H1 (cell line): ENCODE measurements around the gene AHRR. TPM values are rescaled to one million over a fixed set of nuclear protein-coding genes. Genes with fewer than 3 reads are reported as not detected.

ENCODE experiments used
- BACH1 ChIP-seq: IDR thresholded peaks from 2 replicates; pipeline ENCODE4 v1.6.1; 2012; ENCODE audit warnings: low read length, improper control_type of control experiment
- BCL11A ChIP-seq, 2 experiments: IDR thresholded peaks; one replicate each; pipeline ENCODE4 v1.6.1; 2011; ENCODE audit warnings: low read depth in 2 of 2, low read length in 2 of 2, mild to moderate bottlenecking in 2 of 2
- BRCA1 ChIP-seq: IDR thresholded peaks from 2 replicates; pipeline ENCODE4 v1.6.1; 2012; ENCODE audit warnings: low read depth, low read length, improper control_type of control experiment
- CBX5 ChIP-seq: fragments of 300-800, 300-1000 bp; sonication (generic); IDR thresholded peaks from 2 replicates; pipeline ENCODE4 v1.7.1; 2016; ENCODE audit warnings: antibody characterized with exemption, low read length, low read depth
- CEBPB ChIP-seq: IDR thresholded peaks from 2 replicates; pipeline ENCODE4 v1.6.1; 2012; ENCODE audit warnings: low read depth, low read length
- CREB1 ChIP-seq: IDR thresholded peaks from 2 replicates; pipeline ENCODE4 v1.6.1; 2012; ENCODE audit warnings: inconsistent platforms
- HDAC6 ChIP-seq: IDR thresholded peaks from one replicate; pipeline ENCODE4 v1.7.1; 2012; ENCODE audit warnings: low read depth, mild to moderate bottlenecking, inconsistent platforms, low read length, moderate library complexity
- JUN ChIP-seq: IDR thresholded peaks from 2 replicates; pipeline ENCODE4 v1.6.1; 2011; ENCODE audit warnings: low read depth, mild to moderate bottlenecking, improper control_type of control experiment, low read length
- JUND ChIP-seq: IDR thresholded peaks from 2 replicates; pipeline ENCODE4 v1.6.1; 2011; ENCODE audit warnings: mild to moderate bottlenecking, improper control_type of control experiment, low read length
- MAFK ChIP-seq: IDR thresholded peaks from 2 replicates; pipeline ENCODE4 v1.6.1; 2012; ENCODE audit warnings: low read depth, mild to moderate bottlenecking, improper control_type of control experiment, low read length
- MAX ChIP-seq: IDR thresholded peaks from 2 replicates; pipeline ENCODE4 v1.6.1; 2012; ENCODE audit warnings: inconsistent platforms
- RAD21 ChIP-seq, 2 experiments: IDR thresholded peaks in 1 of 2; conservative IDR thresholded peaks in 1 of 2; 2 replicates each; pipeline ENCODE4 v1.6.1; 2011; ENCODE audit warnings: low read depth in 2 of 2, low read length in 2 of 2, improper control_type of control experiment in 1 of 2, inconsistent platforms in 1 of 2, mild to moderate bottlenecking in 1 of 2, moderate library complexity in 1 of 2
- SIRT6 ChIP-seq: IDR thresholded peaks from one replicate; pipeline ENCODE4 v1.7.1; 2012; ENCODE audit warnings: low read length, inconsistent platforms
- SP1 ChIP-seq: IDR thresholded peaks from 2 replicates; pipeline ENCODE4 v1.6.1; 2011; ENCODE audit warnings: low read depth, low read length
- SP4 ChIP-seq: IDR thresholded peaks from 2 replicates; pipeline ENCODE4 v1.6.1; 2012; ENCODE audit warnings: low read length, inconsistent platforms
- USF2 ChIP-seq: IDR thresholded peaks from 2 replicates; pipeline ENCODE4 v1.6.1; 2011; ENCODE audit warnings: low read length, improper control_type of control experiment
- YY1 ChIP-seq: IDR thresholded peaks from 2 replicates; pipeline ENCODE4 v1.6.1; 2011; ENCODE audit warnings: low read depth, mild to moderate bottlenecking, low read length
- polyA plus RNA-seq, 7 experiments: library from polyadenylated mRNA; depleted of rRNA in 3 of 7; stranded (reverse) in 5 of 7; unstranded in 2 of 7; fragments of >200 nt in 5 of 7; fragments of 200-250 nt in 2 of 7; gene quantifications; 1 replicate in 5 of 7; 2 replicates in 1 of 7; 4 replicates in 1 of 7; pipeline versions ENCODE4 v1.2.1 to v1.2.3, GENCODE V29; 2011 to 2013; ENCODE audit warnings: missing spikeins in 2 of 7, mixed read lengths in 2 of 7
- total RNA-seq: library from RNA; stranded (reverse); fragmentation: NEBNext Ultra II Directional; extraction: Animal tissue kit (Norgen Biotek cat#: 25700); gene quantifications from 2 replicates; pipeline ENCODE4 v1.2.1, GENCODE V29; 2021
- TF ChIP-seq, protein P1 (sequence below): IDR thresholded peaks from 2 replicates; pipeline ENCODE4 v1.6.1; 2012; ENCODE audit warnings: low read length, inconsistent platforms
- TF ChIP-seq, protein P2 (sequence below), 3 experiments: IDR thresholded peaks; 1 replicate in 2 of 3; 2 replicates in 1 of 3; pipeline versions ENCODE4 v1.5.1 to v1.6.1; 2011; ENCODE audit warnings: low read length in 3 of 3, mild to moderate bottlenecking in 3 of 3, inconsistent platforms in 2 of 3, low read depth in 1 of 3, moderate library complexity in 1 of 3; ENCODE audit not compliant: insufficient read depth in 1 of 3; ENCODE audit errors: control extremely low read depth in 1 of 3

AHRR gene
- total and polyA plus RNA-seq, 2 of the 8 experiments (the other 6 are each of a cell fraction or from before 2014, with no cell fraction given) = 0.41 to 0.80 TPM

DNA sequence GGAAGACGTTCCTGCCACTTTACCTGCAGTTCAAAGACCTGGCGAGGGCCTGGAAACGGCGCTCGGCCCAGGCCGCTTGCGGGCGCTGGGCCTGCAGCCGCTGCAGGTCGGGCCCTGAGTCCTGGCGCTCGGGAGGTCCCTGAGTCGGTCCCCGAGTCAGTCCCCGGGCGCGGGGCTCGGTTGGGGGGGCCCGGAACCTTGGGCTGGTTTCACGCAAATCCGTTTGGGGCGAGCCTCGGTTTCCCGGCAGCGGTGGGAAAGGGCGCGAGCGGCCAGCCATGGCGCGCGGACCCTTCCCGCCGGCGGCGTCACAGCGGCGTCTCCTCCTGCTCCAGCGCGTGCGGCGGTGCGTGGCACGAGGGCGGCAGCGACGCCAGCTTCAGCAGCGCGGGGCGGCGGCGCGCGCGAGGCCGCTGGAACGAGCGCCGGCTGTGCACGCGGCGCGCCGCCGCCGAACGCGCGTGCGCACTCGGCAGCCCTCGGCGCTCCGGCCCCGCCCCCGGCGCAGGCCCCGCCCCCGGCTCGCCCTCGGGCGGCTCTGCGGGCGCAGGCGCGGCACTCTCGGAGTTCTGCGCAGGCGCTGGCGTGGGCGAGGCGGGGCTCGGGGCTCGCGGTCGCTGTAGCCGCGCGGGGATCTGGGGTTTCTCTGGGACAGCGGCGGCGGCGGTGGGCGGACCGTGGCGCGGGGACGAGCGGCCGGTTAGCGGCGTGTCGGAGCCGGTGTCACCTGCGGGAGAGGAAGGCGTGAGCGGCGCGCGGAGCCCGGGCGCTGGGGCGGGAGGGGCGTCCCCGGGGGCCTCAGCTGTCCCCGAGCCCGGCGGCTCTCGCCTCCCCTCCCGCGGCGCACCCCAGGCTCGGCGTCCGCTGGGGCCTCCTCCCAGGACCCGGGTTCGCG lies 151.4 kb downstream of the AHRR start (continued):
- TF ChIP-seq USF2 (no peak), JUND (no peak), CBX5 (no peak), RAD21 (IDR thresholded peaks at IDR 0.05 in 1 of 2, conservative IDR thresholded peaks at IDR 0.05 in 1 of 2; ENCODE audit: low read depth in 2 of 2, low read length in 2 of 2) (no peak), MAFK (no peak), HDAC6 (no peak), CEBPB (no peak), YY1 (no peak; the same call in 1 of the 2 replicates), BRCA1 (no peak), BACH1 (no peak), MAX (peak; percentile 99), CREB1 (peak; percentile 62; the same call in 1 of the 2 replicates), SIRT6 (no peak), SP1 (no peak), BCL11A (IDR thresholded peaks at IDR 0.05; ENCODE audit: low read depth in 2 of 2, low read length in 2 of 2) (no peak), JUN (no peak), SP4 (no peak)
- TF ChIP-seq, protein P1, sequence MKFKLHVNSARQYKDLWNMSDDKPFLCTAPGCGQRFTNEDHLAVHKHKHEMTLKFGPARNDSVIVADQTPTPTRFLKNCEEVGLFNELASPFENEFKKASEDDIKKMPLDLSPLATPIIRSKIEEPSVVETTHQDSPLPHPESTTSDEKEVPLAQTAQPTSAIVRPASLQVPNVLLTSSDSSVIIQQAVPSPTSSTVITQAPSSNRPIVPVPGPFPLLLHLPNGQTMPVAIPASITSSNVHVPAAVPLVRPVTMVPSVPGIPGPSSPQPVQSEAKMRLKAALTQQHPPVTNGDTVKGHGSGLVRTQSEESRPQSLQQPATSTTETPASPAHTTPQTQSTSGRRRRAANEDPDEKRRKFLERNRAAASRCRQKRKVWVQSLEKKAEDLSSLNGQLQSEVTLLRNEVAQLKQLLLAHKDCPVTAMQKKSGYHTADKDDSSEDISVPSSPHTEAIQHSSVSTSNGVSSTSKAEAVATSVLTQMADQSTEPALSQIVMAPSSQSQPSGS = no peak
- TF ChIP-seq, protein P2, sequence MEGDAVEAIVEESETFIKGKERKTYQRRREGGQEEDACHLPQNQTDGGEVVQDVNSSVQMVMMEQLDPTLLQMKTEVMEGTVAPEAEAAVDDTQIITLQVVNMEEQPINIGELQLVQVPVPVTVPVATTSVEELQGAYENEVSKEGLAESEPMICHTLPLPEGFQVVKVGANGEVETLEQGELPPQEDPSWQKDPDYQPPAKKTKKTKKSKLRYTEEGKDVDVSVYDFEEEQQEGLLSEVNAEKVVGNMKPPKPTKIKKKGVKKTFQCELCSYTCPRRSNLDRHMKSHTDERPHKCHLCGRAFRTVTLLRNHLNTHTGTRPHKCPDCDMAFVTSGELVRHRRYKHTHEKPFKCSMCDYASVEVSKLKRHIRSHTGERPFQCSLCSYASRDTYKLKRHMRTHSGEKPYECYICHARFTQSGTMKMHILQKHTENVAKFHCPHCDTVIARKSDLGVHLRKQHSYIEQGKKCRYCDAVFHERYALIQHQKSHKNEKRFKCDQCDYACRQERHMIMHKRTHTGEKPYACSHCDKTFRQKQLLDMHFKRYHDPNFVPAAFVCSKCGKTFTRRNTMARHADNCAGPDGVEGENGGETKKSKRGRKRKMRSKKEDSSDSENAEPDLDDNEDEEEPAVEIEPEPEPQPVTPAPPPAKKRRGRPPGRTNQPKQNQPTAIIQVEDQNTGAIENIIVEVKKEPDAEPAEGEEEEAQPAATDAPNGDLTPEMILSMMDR (IDR thresholded peaks at IDR 0.05; ENCODE audit: control extremely low read depth in 1 of 3, insufficient read depth in 1 of 3, low read depth in 1 of 3, low read length in 3 of 3) = no peak
